ENCODE data around the gene PALS2.

PALS2 gene

GRCh38 chr7:24619978-24620377, 46.7 kb downstream of the PALS2 start:
- TF ChIP-seq, protein P1, sequence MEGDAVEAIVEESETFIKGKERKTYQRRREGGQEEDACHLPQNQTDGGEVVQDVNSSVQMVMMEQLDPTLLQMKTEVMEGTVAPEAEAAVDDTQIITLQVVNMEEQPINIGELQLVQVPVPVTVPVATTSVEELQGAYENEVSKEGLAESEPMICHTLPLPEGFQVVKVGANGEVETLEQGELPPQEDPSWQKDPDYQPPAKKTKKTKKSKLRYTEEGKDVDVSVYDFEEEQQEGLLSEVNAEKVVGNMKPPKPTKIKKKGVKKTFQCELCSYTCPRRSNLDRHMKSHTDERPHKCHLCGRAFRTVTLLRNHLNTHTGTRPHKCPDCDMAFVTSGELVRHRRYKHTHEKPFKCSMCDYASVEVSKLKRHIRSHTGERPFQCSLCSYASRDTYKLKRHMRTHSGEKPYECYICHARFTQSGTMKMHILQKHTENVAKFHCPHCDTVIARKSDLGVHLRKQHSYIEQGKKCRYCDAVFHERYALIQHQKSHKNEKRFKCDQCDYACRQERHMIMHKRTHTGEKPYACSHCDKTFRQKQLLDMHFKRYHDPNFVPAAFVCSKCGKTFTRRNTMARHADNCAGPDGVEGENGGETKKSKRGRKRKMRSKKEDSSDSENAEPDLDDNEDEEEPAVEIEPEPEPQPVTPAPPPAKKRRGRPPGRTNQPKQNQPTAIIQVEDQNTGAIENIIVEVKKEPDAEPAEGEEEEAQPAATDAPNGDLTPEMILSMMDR (IDR thresholded peaks at IDR 0.05; ENCODE audit: unreplicated experiment in 3 of 3): no peak
- no peaks in the 10 kb centered on the region for H3K4me1 Mint-ChIP-seq
- H3K4me3 Mint-ChIP-seq: no peak overlapping the region
- no peak overlapping the region for H3K27ac Mint-ChIP-seq
- H3K27me3 Mint-ChIP-seq (ENCODE audit: low read depth): no peaks in the 10 kb centered on the region
- peaks cover 42% of the 10 kb centered on the region for H3K9me3 Mint-ChIP-seq
- H3K36me3 Mint-ChIP-seq (ENCODE audit: low read depth): peaks cover 34% of the 10 kb centered on the region

GRCh38 chr7:24622646-24623182, 49.5 kb downstream of the PALS2 start:
- peaks cover 43% of the 10 kb centered on the region for H3K9me3 Mint-ChIP-seq
- H3K36me3 Mint-ChIP-seq (ENCODE audit: low read depth): peaks cover 42% of the 10 kb centered on the region
- TF ChIP-seq, protein P1 (IDR thresholded peaks at IDR 0.05; ENCODE audit: unreplicated experiment in 3 of 3): no peak
- no peaks in the 10 kb centered on the region for H3K27me3 Mint-ChIP-seq (ENCODE audit: low read depth)
- no peaks in the 10 kb centered on the region for H3K4me1 Mint-ChIP-seq
- H3K4me3 Mint-ChIP-seq: no peak overlapping the region
- no peak overlapping the region for H3K27ac Mint-ChIP-seq

Measured in nephron (organoid).